Measurements from ENCODE around the gene ZNF329.

DNA sequence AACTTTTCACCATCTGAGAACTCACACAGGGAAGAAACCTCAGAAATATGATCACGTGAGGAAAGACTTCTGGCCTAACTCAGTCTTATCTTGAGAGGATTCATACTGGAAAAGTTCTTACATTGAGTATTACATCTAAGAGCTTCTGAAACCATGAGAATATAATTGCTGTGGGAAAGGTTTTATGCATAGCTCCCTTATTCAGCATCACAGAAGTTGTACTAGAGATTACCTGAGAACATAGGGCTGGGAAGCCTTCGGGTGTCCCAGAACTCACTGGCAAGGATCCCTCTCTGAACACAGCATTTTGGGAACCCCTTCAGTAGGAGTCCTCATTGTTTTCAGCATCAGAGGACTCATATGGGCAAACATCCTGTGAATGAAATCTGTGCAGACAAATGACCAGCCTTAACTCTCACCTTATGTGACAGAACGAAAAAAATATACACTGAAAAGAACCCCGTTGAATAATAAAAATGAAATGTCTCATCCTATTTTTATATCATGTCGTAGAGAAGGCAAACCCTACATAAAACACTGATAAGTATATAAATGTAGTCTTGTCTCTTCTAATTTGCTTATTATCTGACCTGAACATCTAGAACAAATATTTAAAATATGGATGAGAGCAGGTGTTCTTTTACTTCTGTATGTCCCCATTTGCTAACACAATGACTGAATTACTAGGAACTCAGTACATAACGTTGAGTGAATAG, 46.5 kb upstream of the ZNF329 start:
- TF ChIP-seq, protein P1, sequence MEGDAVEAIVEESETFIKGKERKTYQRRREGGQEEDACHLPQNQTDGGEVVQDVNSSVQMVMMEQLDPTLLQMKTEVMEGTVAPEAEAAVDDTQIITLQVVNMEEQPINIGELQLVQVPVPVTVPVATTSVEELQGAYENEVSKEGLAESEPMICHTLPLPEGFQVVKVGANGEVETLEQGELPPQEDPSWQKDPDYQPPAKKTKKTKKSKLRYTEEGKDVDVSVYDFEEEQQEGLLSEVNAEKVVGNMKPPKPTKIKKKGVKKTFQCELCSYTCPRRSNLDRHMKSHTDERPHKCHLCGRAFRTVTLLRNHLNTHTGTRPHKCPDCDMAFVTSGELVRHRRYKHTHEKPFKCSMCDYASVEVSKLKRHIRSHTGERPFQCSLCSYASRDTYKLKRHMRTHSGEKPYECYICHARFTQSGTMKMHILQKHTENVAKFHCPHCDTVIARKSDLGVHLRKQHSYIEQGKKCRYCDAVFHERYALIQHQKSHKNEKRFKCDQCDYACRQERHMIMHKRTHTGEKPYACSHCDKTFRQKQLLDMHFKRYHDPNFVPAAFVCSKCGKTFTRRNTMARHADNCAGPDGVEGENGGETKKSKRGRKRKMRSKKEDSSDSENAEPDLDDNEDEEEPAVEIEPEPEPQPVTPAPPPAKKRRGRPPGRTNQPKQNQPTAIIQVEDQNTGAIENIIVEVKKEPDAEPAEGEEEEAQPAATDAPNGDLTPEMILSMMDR (IDR thresholded peaks at IDR 0.05; ENCODE audit: insufficient read depth, low read depth, low read length), result no peak
- TF ChIP-seq EZH2 (IDR thresholded peaks at IDR 0.05; ENCODE audit: insufficient read depth, low read length), result no peak
